Dendritic cell treated with granulocyte-macrophage colony-stimulating factor and Interleukin-4, amounts not matched to agents 40 ng/mL and 50 ng/mL, for 4 days (primary cell): ENCODE results near the gene BRICD5.

ENCODE experiments used
- H3K27ac Mint-ChIP-seq: one replicate; pipeline ENCODE4 v1.8.0; 2022; ENCODE audit warnings: mild to moderate bottlenecking, mixed read lengths
- H3K27me3 Mint-ChIP-seq: one replicate; pipeline ENCODE4 v1.8.0; 2022; ENCODE audit warnings: mild to moderate bottlenecking, mixed read lengths
- H3K36me3 Mint-ChIP-seq: one replicate; pipeline ENCODE4 v1.8.0; 2022; ENCODE audit warnings: low read depth, mixed read lengths
- H3K4me1 Mint-ChIP-seq: one replicate; pipeline ENCODE4 v1.8.0; 2022; ENCODE audit warnings: low read depth, mixed read lengths
- H3K4me3 Mint-ChIP-seq: one replicate; pipeline ENCODE4 v1.8.0; 2022; ENCODE audit warnings: mild to moderate bottlenecking, moderate library complexity, mixed read lengths
- H3K9me3 Mint-ChIP-seq: one replicate; pipeline ENCODE4 v1.8.0; 2022; ENCODE audit warnings: mixed read lengths
- intact Hi-C: fragments of 100-400 bp; cut with micrococcal nuclease; formaldehyde crosslinking; loops from one replicate; pipeline ENCODE4 v1.15.0; 2022

The BRICD5 gene

DNA sequence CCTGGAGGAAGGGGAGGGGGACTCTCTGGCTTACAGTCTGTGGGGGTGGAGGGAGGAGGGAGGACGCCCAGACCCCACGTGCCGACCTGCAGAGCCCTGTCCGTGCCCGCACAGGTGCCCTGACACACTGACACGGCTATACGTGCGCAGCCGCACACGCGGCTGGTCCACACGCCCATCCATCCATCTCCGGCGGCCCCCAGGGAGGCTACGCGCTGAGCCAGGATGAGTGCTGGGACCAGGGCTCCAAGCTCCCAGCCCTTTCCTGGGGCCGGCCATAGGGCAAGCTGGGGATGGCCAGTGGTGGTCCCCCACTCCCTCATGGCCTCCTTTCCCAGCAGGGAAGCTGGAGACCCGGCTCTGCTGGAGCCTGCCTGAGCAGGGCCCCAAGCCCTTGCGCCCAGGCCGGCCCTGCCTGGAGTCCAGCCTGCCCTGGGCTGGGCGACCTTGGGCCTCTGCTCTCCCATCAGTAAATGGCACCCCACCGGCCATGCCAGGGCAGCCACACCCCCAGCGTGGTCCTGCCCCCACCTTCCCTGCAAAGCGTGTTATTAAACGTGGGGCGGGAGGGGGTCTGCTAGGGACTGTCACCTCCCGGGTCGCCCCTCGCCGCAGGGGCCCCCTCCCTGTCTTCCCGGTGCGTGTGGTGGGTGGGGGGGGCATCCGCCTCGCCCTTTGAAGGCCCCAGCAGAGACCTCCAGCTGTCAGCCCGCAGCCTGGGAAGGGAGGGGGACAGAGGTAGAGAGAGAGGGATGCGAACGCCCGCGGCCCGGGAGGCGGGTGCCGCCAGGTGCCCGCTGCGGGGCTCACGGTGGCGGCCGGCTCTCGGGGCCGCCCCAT is 15.1 kb downstream of the BRICD5 start:
- Mint-ChIP-seq H3K27ac (no peak overlapping the region), H3K4me1 (no peaks in the 10 kb centered on the region), H3K36me3 (no peaks in the 10 kb centered on the region), H3K9me3 (no peaks in the 10 kb centered on the region), H3K27me3 (peaks cover 69% of the 10 kb centered on the region), H3K4me3 (peak overlapping the region; percentile 15)
- intact Hi-C loops = no loop called here

DNA sequence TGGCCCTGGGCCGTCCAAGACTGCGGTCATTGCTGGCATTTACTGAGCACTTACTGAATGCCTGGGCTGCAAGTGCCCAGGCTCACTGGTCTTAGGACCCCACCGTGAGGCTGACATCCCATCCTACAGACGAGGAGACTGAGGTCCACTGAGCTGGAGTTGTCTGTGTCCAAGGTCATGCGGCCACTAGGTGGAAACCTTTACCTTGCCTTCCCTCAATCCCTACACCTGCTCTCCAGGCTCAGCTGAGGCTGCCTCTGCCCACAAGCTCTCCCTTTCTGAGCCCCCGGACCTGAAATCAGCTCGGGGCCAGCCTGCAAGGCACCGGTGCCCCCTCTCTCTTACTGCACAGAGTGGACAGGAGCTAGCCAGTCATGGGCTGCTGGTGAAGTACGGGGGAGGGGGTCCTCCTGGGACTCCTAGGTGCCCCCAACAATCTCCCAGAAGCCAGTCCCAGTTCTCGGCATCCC is 15.8 kb downstream of the BRICD5 start:
- Mint-ChIP-seq H3K27me3 (peaks cover 62% of the 10 kb centered on the region), H3K4me3 (no peak overlapping the region), H3K36me3 (no peaks in the 10 kb centered on the region), H3K27ac (no peak overlapping the region), H3K4me1 (no peaks in the 10 kb centered on the region), H3K9me3 (no peaks in the 10 kb centered on the region)
- intact Hi-C loops = no loop called here

DNA sequence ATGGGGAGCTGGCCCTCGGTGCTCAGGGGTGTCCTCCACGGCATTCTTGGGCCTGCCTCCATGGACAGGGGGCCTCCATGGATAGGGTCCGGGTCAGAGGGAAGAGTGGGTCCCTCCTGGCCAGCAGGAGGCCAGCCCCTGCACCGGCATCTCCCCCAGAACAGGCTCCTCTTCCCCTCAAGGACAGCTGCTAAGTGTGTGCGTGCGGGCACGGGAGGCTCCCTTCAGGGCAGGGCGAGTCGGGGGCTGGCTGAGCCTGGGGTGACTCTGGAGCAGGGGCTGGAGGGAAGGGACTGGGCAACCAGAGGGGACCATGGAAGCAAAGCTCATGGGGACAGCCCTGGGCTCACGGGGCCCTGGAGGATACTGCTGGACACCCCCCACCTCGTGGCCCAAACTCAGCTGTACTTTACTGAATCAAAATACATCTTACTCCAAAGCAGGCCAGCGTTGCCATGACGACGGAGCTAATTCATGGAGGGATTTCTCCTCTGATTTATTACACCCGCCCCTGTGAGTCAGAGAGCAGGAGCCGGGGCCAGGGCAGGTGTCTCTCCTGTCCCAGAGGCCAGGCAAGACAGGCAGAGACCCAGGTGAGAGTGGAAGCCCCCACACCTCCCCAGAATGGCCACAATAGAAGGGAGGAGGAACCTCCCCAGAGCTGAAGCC is 16.4 kb downstream of the BRICD5 start:
- Mint-ChIP-seq H3K9me3 (no peaks in the 10 kb centered on the region), H3K36me3 (no peaks in the 10 kb centered on the region), H3K4me3 (no peak overlapping the region), H3K27ac (no peak overlapping the region), H3K4me1 (no peaks in the 10 kb centered on the region), H3K27me3 (peaks cover 56% of the 10 kb centered on the region)
- intact Hi-C loops = no loop called here

DNA sequence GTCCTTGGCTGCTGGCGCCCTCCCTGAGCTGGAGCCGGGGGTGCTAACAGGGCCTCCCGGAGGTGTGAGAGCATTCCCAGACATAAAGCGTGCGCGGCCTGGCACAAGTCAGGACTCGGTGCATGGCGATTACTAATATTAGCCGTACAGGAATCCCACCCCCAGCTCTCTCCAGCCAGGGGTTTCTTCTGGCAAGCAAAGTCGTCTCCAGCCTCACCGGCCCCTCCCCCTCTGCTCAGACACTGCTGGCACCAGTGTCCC is 19.3 kb downstream of the BRICD5 start:
- Mint-ChIP-seq H3K4me3 (no peak overlapping the region), H3K4me1 (no peaks in the 10 kb centered on the region), H3K9me3 (no peaks in the 10 kb centered on the region), H3K27ac (no peak overlapping the region), H3K27me3 (peaks cover 32% of the 10 kb centered on the region), H3K36me3 (no peaks in the 10 kb centered on the region)
- intact Hi-C loops = no loop called here

DNA sequence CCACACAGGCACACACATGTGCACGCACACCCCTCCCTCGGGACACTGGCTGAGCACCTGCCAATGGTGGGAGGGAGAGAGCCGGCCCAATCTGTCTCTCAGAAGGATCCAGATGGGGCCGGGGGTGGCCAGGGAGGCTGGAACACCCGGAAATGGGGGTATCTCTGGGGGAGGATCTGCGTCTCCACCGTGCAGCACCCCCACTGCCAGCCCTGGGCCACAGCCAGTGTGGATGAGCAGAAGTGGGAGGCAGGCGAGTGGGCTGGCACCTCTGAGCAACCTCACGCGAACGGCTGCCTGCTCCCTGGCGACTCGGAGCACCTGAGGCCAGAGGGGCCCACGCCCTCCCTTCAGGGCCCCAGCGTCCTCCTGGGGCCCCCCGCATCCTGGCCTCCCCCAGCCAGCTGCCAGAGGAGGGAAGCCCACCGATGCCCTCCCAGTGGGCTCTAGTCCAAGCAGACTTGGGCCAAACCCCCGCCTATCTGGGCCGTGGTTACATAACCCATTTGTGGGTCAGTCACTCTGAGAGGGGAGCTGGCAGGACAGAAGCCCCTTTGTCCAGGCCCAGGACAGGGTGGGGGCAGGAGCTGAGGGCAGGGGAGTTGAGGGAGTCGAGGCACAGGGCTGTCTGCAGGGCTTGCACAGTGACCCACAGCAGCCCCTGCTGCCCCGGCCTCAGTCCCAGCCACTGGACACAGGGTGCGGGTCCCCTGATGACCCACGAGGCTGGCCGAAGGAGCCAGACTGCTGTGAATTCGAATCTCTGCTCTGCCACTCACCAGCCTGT is 19.8 kb downstream of the BRICD5 start:
- intact Hi-C loops = no loop called here

DNA sequence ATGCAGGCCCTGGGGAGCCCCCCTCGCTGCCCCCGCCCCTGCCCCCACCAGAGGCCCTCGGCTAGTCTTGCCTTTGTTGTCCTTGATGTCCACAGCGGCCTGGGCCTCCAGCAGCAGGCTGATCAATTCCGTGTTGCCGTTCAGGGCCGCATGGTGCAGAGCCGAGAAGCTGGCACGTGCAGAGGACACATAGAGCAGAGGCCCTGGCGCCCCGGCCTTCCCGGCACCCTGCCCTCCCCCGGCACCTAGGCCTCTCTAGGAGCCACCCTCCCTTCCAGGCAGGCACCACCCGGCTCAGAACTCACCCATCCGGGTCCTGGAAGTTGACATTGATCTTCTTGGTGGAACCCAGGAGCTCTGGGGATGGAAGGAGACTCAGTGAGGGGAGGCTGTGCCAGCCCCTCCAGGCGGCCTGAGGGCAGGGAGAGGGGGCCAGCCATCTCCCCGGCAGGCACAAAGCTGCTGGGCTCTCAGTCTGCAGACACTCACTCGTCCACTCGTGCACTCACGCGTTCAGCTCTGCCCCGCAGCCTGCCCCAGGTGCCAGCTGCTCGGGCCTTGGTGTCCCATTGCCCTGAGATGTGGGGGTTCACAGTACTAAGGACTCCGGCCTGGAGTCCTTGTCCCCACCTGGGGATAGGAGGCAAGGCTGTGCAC is 20.5 kb downstream of the BRICD5 start:
- Mint-ChIP-seq H3K9me3 (no peaks in the 10 kb centered on the region), H3K4me3 (no peak overlapping the region), H3K36me3 (no peaks in the 10 kb centered on the region)

More for the DNA sequence above, 19.8 kb downstream of the BRICD5 start:
- Mint-ChIP-seq H3K27ac (no peak overlapping the region), H3K36me3 (no peaks in the 10 kb centered on the region), H3K4me1 (no peaks in the 10 kb centered on the region), H3K27me3 (peaks cover 30% of the 10 kb centered on the region), H3K9me3 (no peaks in the 10 kb centered on the region), H3K4me3 (no peak overlapping the region)

DNA sequence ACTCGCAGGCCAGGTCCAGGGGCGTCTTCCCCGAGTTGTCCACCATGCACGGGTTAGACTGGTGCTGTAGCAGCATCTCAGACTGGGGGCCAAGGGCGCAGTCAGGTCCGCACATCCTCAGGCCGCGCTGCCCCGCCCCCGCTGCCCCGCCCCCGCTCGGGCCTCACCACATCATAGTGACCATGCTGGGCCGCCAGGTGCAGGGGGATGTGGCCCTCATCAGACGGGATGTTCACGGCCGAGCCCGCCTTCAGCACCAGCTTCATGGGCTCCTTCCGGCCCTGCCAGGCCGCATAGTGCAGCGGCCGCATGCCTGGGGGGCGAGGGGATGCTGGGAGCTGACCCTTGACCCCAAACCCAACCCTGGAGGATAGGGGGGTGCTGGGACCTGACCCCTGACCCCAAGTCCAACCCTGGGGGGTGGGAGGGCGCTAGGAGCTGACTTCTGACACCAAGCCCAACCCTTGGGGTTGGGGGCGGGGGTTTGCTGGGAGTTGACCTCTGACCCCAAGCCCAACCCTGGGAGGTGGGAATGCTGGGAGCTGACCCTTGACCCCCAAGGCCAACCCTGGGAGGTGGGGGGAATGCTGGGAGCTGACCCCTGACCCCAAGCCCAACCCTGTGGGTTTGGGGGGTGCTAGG is 21.3 kb downstream of the BRICD5 start:
- intact Hi-C loops = no loop called here
- no peaks in the 10 kb centered on the region for H3K36me3 Mint-ChIP-seq
- no peak overlapping the region for H3K27ac Mint-ChIP-seq
- peaks cover 15% of the 10 kb centered on the region for H3K27me3 Mint-ChIP-seq
- no peak overlapping the region for H3K4me3 Mint-ChIP-seq
- no peaks in the 10 kb centered on the region for H3K9me3 Mint-ChIP-seq
- H3K4me1 Mint-ChIP-seq = no peaks in the 10 kb centered on the region

More for the DNA sequence above, 20.5 kb downstream of the BRICD5 start:
- intact Hi-C loops = no loop called here
- H3K4me1 Mint-ChIP-seq = no peaks in the 10 kb centered on the region
- H3K27me3 Mint-ChIP-seq = peaks cover 23% of the 10 kb centered on the region
- no peak overlapping the region for H3K27ac Mint-ChIP-seq

DNA sequence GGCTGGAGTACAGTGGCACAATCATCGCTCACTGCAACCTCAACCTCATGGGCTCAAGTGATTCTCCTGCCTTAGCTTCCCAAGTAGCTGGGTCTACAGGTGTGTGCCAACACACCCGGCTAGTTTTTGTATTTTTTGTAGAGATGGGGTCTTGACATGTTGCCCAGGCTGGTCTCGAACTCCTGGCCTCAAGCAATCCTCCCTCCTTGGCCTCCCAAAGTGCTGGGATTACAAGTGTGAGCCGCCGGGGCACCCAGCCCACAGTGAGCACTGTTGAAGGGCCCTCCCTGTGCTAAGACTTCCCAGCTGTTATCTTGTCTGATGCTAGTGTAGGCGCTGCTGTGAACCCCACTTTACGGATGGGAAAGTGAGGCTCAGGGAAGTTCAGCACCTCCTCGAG is 22.3 kb downstream of the BRICD5 start:
- intact Hi-C loops = no loop called here
- Mint-ChIP-seq H3K4me1 (no peaks in the 10 kb centered on the region), H3K36me3 (no peaks in the 10 kb centered on the region), H3K9me3 (no peaks in the 10 kb centered on the region), H3K27ac (no peak overlapping the region), H3K4me3 (no peak overlapping the region), H3K27me3 (peaks cover 5% of the 10 kb centered on the region)

DNA sequence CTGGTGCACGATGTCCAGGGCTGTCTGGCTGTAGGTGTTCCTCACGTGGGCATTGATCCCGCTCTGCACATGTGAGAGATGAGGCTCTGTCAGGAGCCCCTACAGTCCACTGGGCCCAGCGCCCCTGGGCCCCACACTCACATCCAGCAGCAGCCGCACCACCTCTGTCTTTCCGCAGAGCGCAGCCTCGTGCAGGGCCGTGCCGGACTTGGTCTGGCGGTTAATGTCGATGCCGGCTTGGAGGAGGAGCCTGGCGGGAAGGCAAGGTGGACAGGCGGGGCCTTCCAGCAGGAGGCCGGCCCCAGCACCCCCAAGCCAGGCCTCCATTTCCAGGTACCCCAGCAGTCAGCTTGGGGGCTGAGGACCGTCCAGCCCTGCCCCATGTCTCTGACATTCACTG is 23.5 kb downstream of the BRICD5 start:
- no peaks in the 10 kb centered on the region for H3K9me3 Mint-ChIP-seq
- no peaks in the 10 kb centered on the region for H3K36me3 Mint-ChIP-seq
- H3K4me3 Mint-ChIP-seq = no peak overlapping the region
- intact Hi-C loops = no loop called here
- no peaks in the 10 kb centered on the region for H3K4me1 Mint-ChIP-seq
- H3K27ac Mint-ChIP-seq = no peak overlapping the region
- no peaks in the 10 kb centered on the region for H3K27me3 Mint-ChIP-seq

DNA sequence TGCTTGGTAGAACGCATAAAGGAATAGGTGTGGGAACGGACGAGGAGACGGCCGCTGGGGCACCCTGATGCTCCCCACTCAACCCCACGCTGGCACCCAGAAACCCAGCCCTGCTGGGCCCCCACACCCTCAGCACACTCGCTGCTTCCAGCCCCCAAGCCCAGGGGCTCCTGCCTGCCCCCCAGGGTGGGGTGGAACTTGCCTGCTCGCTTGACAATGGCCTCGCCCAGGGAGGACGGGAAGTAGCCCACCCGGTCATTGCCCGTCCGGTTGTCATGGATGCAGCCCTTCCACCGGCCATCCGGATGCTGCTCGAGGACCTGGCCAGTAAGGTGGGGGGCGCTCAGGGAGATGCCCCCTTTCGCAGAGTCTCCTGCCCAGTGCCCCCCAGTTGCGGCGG is 24.2 kb downstream of the BRICD5 start:
- H3K27me3 Mint-ChIP-seq = no peaks in the 10 kb centered on the region
- intact Hi-C loops = no loop called here
- no peaks in the 10 kb centered on the region for H3K4me1 Mint-ChIP-seq
- no peaks in the 10 kb centered on the region for H3K36me3 Mint-ChIP-seq
- no peak overlapping the region for H3K27ac Mint-ChIP-seq
- H3K4me3 Mint-ChIP-seq = no peak overlapping the region
- no peaks in the 10 kb centered on the region for H3K9me3 Mint-ChIP-seq

DNA sequence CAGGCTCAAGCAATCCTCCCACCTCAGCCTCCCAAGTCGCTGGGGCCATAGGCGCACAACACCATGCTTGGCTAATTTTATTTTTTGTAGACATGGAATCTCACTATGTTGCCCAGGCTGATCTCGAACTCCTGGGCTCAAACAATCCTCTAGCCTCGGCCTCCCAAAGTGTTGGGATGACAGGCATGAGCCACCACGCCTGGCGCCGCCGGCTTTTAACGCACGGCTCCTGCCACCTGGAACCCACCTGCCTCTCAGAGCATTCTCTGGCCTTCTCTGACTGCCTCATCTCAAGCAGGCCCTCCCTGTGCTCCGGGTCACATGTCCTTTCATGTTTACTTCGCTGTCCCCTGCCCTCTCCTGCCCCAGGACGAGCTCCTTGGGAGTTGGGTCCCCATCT is 24.6 kb downstream of the BRICD5 start:
- Mint-ChIP-seq H3K9me3 (no peaks in the 10 kb centered on the region), H3K27ac (no peak overlapping the region), H3K36me3 (no peaks in the 10 kb centered on the region), H3K4me3 (no peak overlapping the region), H3K4me1 (no peaks in the 10 kb centered on the region), H3K27me3 (no peaks in the 10 kb centered on the region)
- intact Hi-C loops = no loop called here

DNA sequence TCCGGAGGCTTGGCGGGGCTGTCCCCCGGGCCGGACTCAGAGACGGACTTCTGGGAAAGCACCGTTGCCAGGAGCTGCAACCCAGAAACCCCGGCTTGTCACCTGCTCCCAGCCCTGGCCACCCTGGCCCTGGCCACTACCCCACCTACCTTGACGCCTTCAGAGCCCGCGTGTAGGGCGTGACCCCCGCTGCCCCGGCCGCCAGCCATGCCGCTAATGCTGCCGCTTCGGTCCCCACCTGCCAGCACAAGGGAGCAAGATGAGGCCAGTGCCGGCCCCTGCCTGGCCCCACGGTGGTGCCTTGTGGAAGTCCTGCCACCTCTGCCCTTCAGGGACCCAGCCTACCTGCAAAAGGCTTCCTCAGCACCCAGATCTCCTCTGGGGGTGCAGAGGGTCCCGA is 25.7 kb downstream of the BRICD5 start:
- H3K27me3 Mint-ChIP-seq = no peaks in the 10 kb centered on the region
- intact Hi-C loops = no loop called here
- H3K27ac Mint-ChIP-seq = no peak overlapping the region
- no peaks in the 10 kb centered on the region for H3K9me3 Mint-ChIP-seq
- H3K4me3 Mint-ChIP-seq = no peak overlapping the region
- H3K36me3 Mint-ChIP-seq = no peaks in the 10 kb centered on the region
- no peaks in the 10 kb centered on the region for H3K4me1 Mint-ChIP-seq

DNA sequence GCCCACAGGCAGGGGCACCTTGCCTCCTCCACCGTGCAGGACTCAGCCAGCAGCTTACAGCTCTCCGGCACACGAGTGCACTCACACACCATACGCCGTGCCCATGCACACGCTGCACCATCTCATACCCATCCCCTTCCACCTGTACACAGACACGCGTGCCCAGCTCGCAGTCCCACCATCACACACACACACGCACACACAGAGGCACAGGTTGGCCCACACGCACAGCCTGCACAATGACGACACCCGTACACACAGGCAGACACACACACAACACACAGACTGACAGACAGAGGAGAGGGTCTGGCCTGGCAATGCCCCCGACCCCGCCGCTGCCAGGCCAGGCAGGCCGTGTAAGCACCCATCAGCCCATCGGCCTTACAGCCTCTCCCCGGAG is 26.3 kb downstream of the BRICD5 start:
- Mint-ChIP-seq H3K36me3 (no peaks in the 10 kb centered on the region), H3K9me3 (no peaks in the 10 kb centered on the region), H3K27me3 (peaks cover 1% of the 10 kb centered on the region), H3K4me3 (no peak overlapping the region), H3K27ac (no peak overlapping the region), H3K4me1 (no peaks in the 10 kb centered on the region)
- intact Hi-C loops = no loop called here
